Neutrophil (primary cell): ENCODE data around the gene RPP21.

Experiments
- H3K27ac ChIP-seq: fragments of 200-600 bp; sonication (generic); 2 replicates; pipeline ENCODE4 v1.5.1; 2016; ENCODE audit warnings: mild to moderate bottlenecking, moderate library complexity
- H3K27me3 ChIP-seq: fragments of 200-600 bp; sonication (generic); 2 replicates; pipeline ENCODE4 v1.6.0; 2016; ENCODE audit warnings: mild to moderate bottlenecking
- H3K36me3 ChIP-seq: fragments of 200-600 bp; sonication (generic); 2 replicates; pipeline ENCODE4 v1.5.1; 2017
- H3K4me1 ChIP-seq, 2 experiments: fragments of 200-600 bp in 1 of 2; sonication (generic) in 1 of 2; 1 replicate in 1 of 2; 2 replicates in 1 of 2; pipeline versions ENCODE4 v1.5.1 to v1.6.1; 2013 to 2016; ENCODE audit warnings: low read depth in 1 of 2, low read length in 1 of 2, mild to moderate bottlenecking in 1 of 2, moderate library complexity in 1 of 2; ENCODE audit not compliant: control insufficient read depth in 1 of 2, insufficient read depth in 1 of 2
- H3K4me3 ChIP-seq, 2 experiments: fragments of 200-600 bp in 1 of 2; sonication (generic) in 1 of 2; 1 replicate in 1 of 2; 2 replicates in 1 of 2; pipeline ENCODE4 v1.5.1; 2013 to 2016; ENCODE audit warnings: low read depth in 1 of 2, low read length in 1 of 2, mild to moderate bottlenecking in 1 of 2, moderate library complexity in 1 of 2
- H3K9me3 ChIP-seq: fragments of 200-600 bp; sonication (generic); 2 replicates; pipeline ENCODE4 v1.5.1; 2016
- CTCF ChIP-seq: fragments of 200-600 bp; sonication (generic); IDR thresholded peaks from 2 replicates; pipeline ENCODE4 v1.5.1; 2016; ENCODE audit warnings: antibody characterized with exemption

RPP21 gene

DNA sequence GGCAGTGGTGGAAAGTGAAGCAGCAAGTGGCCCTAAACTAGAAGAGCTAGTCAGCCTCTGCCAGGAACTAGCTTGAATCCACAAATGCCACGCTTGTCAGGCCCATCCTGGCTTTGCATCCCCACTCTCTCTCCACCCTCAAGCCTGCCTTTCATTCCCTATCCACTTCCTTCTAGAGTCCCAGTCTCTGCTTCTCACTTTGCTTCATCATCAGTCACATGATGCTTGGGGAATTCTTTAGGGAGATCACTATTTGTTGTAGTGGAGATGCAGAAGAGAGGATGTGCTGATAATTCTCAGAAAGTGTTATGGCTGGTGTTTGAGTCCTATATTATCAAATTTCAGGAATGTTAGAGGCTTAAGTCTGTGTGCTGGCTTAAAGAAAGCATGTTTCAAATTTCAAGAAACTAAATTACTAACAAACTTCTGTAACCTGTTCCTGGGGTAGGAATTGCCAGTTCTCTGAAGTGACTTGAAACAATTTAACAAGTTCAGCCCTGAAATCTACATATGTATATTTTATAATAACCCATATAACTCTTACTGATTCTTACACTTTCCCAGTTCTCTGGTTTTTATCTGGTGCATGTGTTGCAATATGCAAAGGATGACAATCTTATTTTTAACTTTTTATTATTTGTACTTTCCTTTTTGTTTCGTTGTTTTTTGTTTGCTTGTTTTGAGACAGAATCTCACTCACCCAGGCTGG is 10.7 kb upstream of the RPP21 start:
- Histone ChIP-seq H3K4me1 (peaks cover 16 to 17% of the 10 kb centered on the region in 2 experiments), H3K9me3 (no peaks in the 10 kb centered on the region), H3K4me3 (no peak overlapping the region), H3K27ac (peak overlapping the region; percentile 56), H3K27me3 (no peaks in the 10 kb centered on the region), H3K36me3 (peaks cover 83% of the 10 kb centered on the region)
- no peak for TF ChIP-seq CTCF

DNA sequence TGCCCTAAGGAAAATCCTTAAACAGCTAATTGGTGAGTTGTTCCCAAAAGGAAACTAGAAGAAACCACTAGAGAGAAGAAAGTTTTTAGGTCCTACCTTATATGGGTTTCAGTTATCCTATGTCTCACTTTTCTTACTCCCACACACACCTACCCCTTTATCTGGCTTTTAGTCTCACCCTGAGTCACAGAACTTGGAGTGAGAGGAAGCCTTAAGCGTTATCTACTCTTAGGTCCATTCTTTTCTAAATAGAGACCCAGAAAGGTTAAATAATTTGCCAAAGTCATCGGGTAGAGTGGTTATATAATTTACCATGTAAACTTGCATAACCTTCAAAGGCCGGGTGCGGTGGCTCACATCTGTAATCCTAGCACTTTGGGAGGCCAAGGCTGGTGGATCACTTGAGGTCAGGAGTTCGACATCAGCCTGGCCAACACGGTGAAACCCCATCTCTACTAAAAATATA is 4.3 kb upstream of the RPP21 start:
- Histone ChIP-seq H3K27ac (no peak overlapping the region), H3K36me3 (peaks cover 87% of the 10 kb centered on the region), H3K9me3 (no peaks in the 10 kb centered on the region), H3K4me3 (no peak overlapping the region), H3K27me3 (no peaks in the 10 kb centered on the region), H3K4me1 (peaks cover 2 to 5% of the 10 kb centered on the region in 2 experiments)
- no peak for TF ChIP-seq CTCF

GRCh38 chr6:30341218-30341617 is 3.7 kb upstream of the RPP21 start:
- Histone ChIP-seq H3K27me3 (no peaks in the 10 kb centered on the region), H3K4me3 (no peak overlapping the region), H3K9me3 (no peaks in the 10 kb centered on the region), H3K4me1 (peaks cover 5 to 8% of the 10 kb centered on the region in 2 experiments), H3K36me3 (peaks cover 81% of the 10 kb centered on the region), H3K27ac (no peak overlapping the region)
- no peak for TF ChIP-seq CTCF

- H3K27me3 ChIP-seq, result no peaks in the 10 kb centered on the region
- H3K27ac ChIP-seq, result no peak overlapping the region
- peaks cover 76% of the 10 kb centered on the region for H3K36me3 ChIP-seq
- H3K4me3 ChIP-seq, result no peak overlapping the region
- H3K4me1 ChIP-seq, result peaks cover 5 to 8% of the 10 kb centered on the region in 2 experiments
- H3K9me3 ChIP-seq, result no peaks in the 10 kb centered on the region
- TF ChIP-seq CTCF, result no peak
These were observed 3.2 kb upstream of the RPP21 start for GRCh38 chr6:30341728-30342127.

GRCh38 chr6:30344191-30344867 is 627 bp upstream of the RPP21 start:
- Histone ChIP-seq H3K27me3 (no peaks in the 10 kb centered on the region), H3K9me3 (no peaks in the 10 kb centered on the region), H3K4me3 (peak overlapping the region; percentile 74 to 83), H3K36me3 (peaks cover 62% of the 10 kb centered on the region), H3K27ac (peak overlapping the region; percentile 82), H3K4me1 (peaks cover 5 to 8% of the 10 kb centered on the region in 2 experiments)
- TF ChIP-seq CTCF, result no peak
